GF-D8 (cell line): ENCODE measurements around the gene SERF2.
"Not testable (repeated sequence)": the region's sequence is repeated elsewhere in the genome, so short reads cannot be mapped to it uniquely, and the experiment has no call there.

Source experiments
- DNase-seq: peaks from one replicate; lab custom pipeline; 2025; lab: John Stamatoyannopoulos, UW

SERF2 gene

DNA sequence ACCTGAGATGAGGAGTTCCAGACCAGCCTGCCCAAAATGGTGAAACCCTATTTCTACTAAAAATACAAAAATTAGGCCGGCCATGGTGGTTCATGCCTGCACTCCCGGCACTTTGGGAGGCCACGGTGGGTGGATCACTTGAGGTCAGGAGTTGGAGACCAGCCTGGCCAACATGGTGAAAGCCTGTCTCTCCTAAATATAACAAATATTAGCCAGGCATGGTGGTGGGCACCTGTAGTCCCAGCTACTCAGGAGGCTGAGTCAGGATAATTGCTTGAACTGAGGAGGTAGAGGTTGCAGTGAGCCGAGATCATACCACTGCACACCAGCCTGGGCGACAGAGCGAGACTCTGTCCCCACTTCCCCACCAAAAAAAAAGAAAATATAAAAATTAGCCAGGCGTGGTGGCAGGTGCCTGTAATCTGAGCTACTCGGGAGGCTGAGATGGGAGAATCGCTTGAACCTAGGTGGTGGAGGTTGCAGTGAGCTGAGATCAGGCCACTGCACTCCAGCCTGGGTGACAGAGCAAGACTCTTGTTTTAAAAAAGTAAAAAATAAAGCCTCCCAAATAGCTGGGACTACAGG is 38.7 kb downstream of the SERF2 start:
- DNase-seq: not testable (repeated sequence)

GRCh38 chr15:43831519-43832052 is 39.5 kb downstream of the SERF2 start:
- DNase-seq: not testable (repeated sequence)

GRCh38 chr15:43832485-43832884 is 40.4 kb downstream of the SERF2 start:
- not testable (repeated sequence) for DNase-seq

DNA sequence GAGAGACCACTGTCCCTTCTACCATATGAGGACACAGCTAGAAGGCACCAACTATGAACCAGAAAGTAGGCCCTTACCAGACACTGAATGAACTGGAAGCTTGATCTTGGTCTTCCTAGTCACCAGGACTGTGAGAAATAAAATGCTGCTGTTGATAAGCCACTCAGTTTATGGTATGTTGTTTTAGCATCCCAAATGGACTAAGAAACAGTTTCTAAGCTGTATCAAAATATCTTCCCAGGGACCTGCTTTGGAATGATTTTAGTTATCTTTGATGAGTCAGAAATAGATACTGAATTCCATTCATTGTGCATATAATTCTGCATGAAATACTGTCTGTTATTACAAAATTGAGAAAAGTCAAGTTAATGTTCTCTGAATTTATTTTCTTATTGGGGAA is 53.3 kb downstream of the SERF2 start:
- DNase-seq: no peak
